WTC11 (cell line): Measurements from ENCODE around the gene PDE3B. TPM values are rescaled to one million over a fixed set of nuclear protein-coding genes. Genes with fewer than 3 reads are reported as not detected.

ENCODE experiments used
- ATAC-seq: fragments of 200-7000 bp; cut with Tn5 transposase; 2 replicates; pipeline ENCODE4 v1.10.0; 2021; ENCODE audit warnings: mild to moderate bottlenecking, moderate library complexity
- CTCF ChIA-PET: fragments of 300-600 bp; sonication (Branson Sonifier 250); formaldehyde crosslinking; loops from one replicate; lab custom pipeline; 2021; ENCODE audit warnings: antibody characterized with exemption; lab: Charles Lee
- POLR2A ChIA-PET: fragments of 350-600 bp; sonication (Branson Sonifier 250); formaldehyde crosslinking; loops from one replicate; lab custom pipeline; 2021; ENCODE audit warnings: antibody characterized with exemption; lab: Charles Lee
- DNase-seq: peaks from one replicate; pipeline ENCODE4 v3.0.0; 2021; ENCODE audit warnings: low spot score
- H3K27ac Mint-ChIP-seq: 2 replicates; pipeline ENCODE4 v1.8.0; 2021; ENCODE audit warnings: mixed read lengths
- H3K27me3 Mint-ChIP-seq: 2 replicates; pipeline ENCODE4 v1.8.0; 2021; ENCODE audit warnings: low read depth, mild to moderate bottlenecking, moderate library complexity, mixed read lengths
- H3K36me3 Mint-ChIP-seq: 2 replicates; pipeline ENCODE4 v1.8.0; 2021; ENCODE audit warnings: mixed read lengths
- H3K4me1 Mint-ChIP-seq: 2 replicates; pipeline ENCODE4 v1.8.0; 2022; ENCODE audit warnings: mixed read lengths
- H3K4me3 Mint-ChIP-seq: 2 replicates; pipeline ENCODE4 v1.8.0; 2021; ENCODE audit warnings: mild to moderate bottlenecking, moderate library complexity, mixed read lengths
- H3K9me3 Mint-ChIP-seq: 2 replicates; pipeline ENCODE4 v1.8.0; 2021; ENCODE audit warnings: mixed read lengths
- AFF4 ChIP-seq: sonication (generic); formaldehyde crosslinking; IDR thresholded peaks from 2 replicates; pipeline ENCODE4 v1.8.1; 2023; ENCODE audit warnings: mild to moderate bottlenecking, missing genetic modification reagents, borderline replicate concordance
- ATF6 ChIP-seq: sonication (generic); formaldehyde crosslinking; IDR thresholded peaks from 2 replicates; pipeline ENCODE4 v1.8.1; 2023; ENCODE audit warnings: mild to moderate bottlenecking, missing genetic modification reagents
- CDX4 ChIP-seq: fragments of 250-450 bp; sonication (Bioruptor Pico); IDR thresholded peaks from 2 replicates; pipeline ENCODE4 v1.9.0; 2021; ENCODE audit warnings: moderate library complexity, mild to moderate bottlenecking, inconsistent platforms, borderline replicate concordance
- E2F1 ChIP-seq: sonication (generic); formaldehyde crosslinking; IDR thresholded peaks from 2 replicates; pipeline ENCODE4 v1.8.0; 2022; ENCODE audit warnings: mild to moderate bottlenecking, missing genetic modification reagents
- ERG ChIP-seq: fragments of 250-450 bp; sonication (Bioruptor Pico); IDR thresholded peaks from 2 replicates; pipeline ENCODE4 v1.8.0; 2021; ENCODE audit warnings: mild to moderate bottlenecking
- ESRRA ChIP-seq: sonication (generic); formaldehyde crosslinking; IDR thresholded peaks from 2 replicates; pipeline ENCODE4 v1.8.1; 2022; ENCODE audit warnings: mild to moderate bottlenecking, missing genetic modification reagents, borderline replicate concordance
- GTF2I ChIP-seq: fragments of 250-450 bp; sonication (Bioruptor Pico); conservative IDR thresholded peaks from 2 replicates; pipeline ENCODE4 v1.4.0; 2021; ENCODE audit warnings: mild to moderate bottlenecking
- MYBL2 ChIP-seq: sonication (generic); formaldehyde crosslinking; IDR thresholded peaks from 2 replicates; pipeline ENCODE4 v1.8.1; 2023; ENCODE audit warnings: mild to moderate bottlenecking, moderate library complexity, missing genetic modification reagents
- NFE2L1 ChIP-seq: sonication (generic); formaldehyde crosslinking; IDR thresholded peaks from 2 replicates; pipeline ENCODE4 v1.8.1; 2023; ENCODE audit warnings: missing genetic modification reagents
- SMAD3 ChIP-seq: sonication (generic); formaldehyde crosslinking; IDR thresholded peaks from 2 replicates; pipeline ENCODE4 v1.8.0; 2022; ENCODE audit warnings: missing genetic modification reagents, mild to moderate bottlenecking, borderline replicate concordance
- SP1 ChIP-seq: sonication (generic); formaldehyde crosslinking; conservative IDR thresholded peaks from 2 replicates; pipeline ENCODE4 v1.8.1; 2022; ENCODE audit warnings: missing genetic modification reagents
- TEAD4 ChIP-seq: sonication (generic); formaldehyde crosslinking; IDR thresholded peaks from 2 replicates; pipeline ENCODE4 v1.8.0; 2022; ENCODE audit warnings: mild to moderate bottlenecking, missing genetic modification reagents
- USF2 ChIP-seq: sonication (generic); formaldehyde crosslinking; IDR thresholded peaks from 2 replicates; pipeline ENCODE4 v1.8.1; 2023; ENCODE audit warnings: mild to moderate bottlenecking, missing genetic modification reagents, moderate library complexity
- ZNF219 ChIP-seq: sonication (generic); formaldehyde crosslinking; IDR thresholded peaks from 2 replicates; pipeline ENCODE4 v1.8.0; 2023; ENCODE audit warnings: missing genetic modification reagents, mild to moderate bottlenecking, borderline replicate concordance
- ZNF263 ChIP-seq: sonication (generic); formaldehyde crosslinking; IDR thresholded peaks from 2 replicates; pipeline ENCODE4 v1.8.1; 2022; ENCODE audit warnings: low read depth, mild to moderate bottlenecking, moderate library complexity, missing genetic modification reagents
- ZNF423 ChIP-seq: fragments of 250-450 bp; sonication (Bioruptor Pico); IDR thresholded peaks from 2 replicates; pipeline ENCODE4 v2.1.2; 2022; ENCODE audit warnings: mild to moderate bottlenecking, moderate library complexity
- total RNA-seq: library from RNA; stranded (reverse); gene quantifications from 3 replicates; pipeline ENCODE4 v1.2.3, GENCODE V29; 2021

PDE3B gene
- total RNA-seq, 1 experiment from 2014 or later = 9.6 TPM

- no peak for TF ChIP-seq SMAD3 (CRISPR knock-in tag)
- TF ChIP-seq NFE2L1 (CRISPR knock-in tag) = no peak
- no peak for TF ChIP-seq ERG (CRISPR knock-in tag)
- TF ChIP-seq TEAD4 = no peak
Observed at GRCh38 chr11:14677146-14677545, 33.5 kb downstream of the PDE3B start (continued).

- CTCF ChIA-PET = interaction anchor here (1.3 kb wide), 1 partner anchor 95 kb away, joined by 3 read pairs; no protein-coding TSS in a partner anchor
Observed at GRCh38 chr11:14678350-14678749, 34.7 kb downstream of the PDE3B start.

More at GRCh38 chr11:14678350-14678749, 34.7 kb downstream of the PDE3B start:
- no peak for ATAC-seq
- POLR2A ChIA-PET = no interaction called here
- no peak overlapping the region for H3K27ac Mint-ChIP-seq
- no peak for TF ChIP-seq ZNF263
- TF ChIP-seq MYBL2 (CRISPR knock-in tag) = no peak
- TF ChIP-seq ZNF219 = no peak
- TF ChIP-seq ATF6 (CRISPR knock-in tag) = no peak
- no peak for TF ChIP-seq ZNF423 (CRISPR knock-in tag)
- no peak for TF ChIP-seq SP1
- TF ChIP-seq GTF2I (CRISPR knock-in tag) = no peak
- TF ChIP-seq USF2 = no peak
- no peak for TF ChIP-seq ESRRA (CRISPR knock-in tag)
- no peak for TF ChIP-seq E2F1 (CRISPR knock-in tag)
- no peak for TF ChIP-seq CDX4 (CRISPR knock-in tag)
- TF ChIP-seq AFF4 (CRISPR knock-in tag) = no peak
- TF ChIP-seq, all 79 proteins: peak for 0
- Mint-ChIP-seq H3K9me3 (peaks cover 9% of the 10 kb centered on the region), H3K4me1 (peaks cover 12% of the 10 kb centered on the region), H3K4me3 (no peak overlapping the region), H3K36me3 (no peaks in the 10 kb centered on the region), H3K27me3 (no peaks in the 10 kb centered on the region)
- no peak for DNase-seq
